ENCODE results near the gene AXIN2.

- TF ChIP-seq POLR2A (IDR thresholded peaks at IDR 0.05): no peak
- TF ChIP-seq, protein P1, sequence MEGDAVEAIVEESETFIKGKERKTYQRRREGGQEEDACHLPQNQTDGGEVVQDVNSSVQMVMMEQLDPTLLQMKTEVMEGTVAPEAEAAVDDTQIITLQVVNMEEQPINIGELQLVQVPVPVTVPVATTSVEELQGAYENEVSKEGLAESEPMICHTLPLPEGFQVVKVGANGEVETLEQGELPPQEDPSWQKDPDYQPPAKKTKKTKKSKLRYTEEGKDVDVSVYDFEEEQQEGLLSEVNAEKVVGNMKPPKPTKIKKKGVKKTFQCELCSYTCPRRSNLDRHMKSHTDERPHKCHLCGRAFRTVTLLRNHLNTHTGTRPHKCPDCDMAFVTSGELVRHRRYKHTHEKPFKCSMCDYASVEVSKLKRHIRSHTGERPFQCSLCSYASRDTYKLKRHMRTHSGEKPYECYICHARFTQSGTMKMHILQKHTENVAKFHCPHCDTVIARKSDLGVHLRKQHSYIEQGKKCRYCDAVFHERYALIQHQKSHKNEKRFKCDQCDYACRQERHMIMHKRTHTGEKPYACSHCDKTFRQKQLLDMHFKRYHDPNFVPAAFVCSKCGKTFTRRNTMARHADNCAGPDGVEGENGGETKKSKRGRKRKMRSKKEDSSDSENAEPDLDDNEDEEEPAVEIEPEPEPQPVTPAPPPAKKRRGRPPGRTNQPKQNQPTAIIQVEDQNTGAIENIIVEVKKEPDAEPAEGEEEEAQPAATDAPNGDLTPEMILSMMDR (IDR thresholded peaks at IDR 0.05 in 4 of 5, conservative IDR thresholded peaks at IDR 0.05 in 1 of 5): no peak
These were observed 57.3 kb downstream of the AXIN2 start for GRCh38 chr17:65504141-65504540.
